PC-9 (cell line): ENCODE data around the gene C1QTNF12. TPM values are rescaled to one million over a fixed set of nuclear protein-coding genes. Genes with fewer than 3 reads are reported as not detected.

ENCODE experiments used
- BruUV-seq: library from RNA; stranded (reverse); fragments of 400-500 nt; replicated peaks from 2 replicates; lab custom pipeline; 2021; lab: Mats Ljungman, UMichigan
- CTCF ChIA-PET: fragments of 300-600 bp; sonication (Branson Sonifier 250); formaldehyde crosslinking; loops from one replicate; lab custom pipeline; 2022; ENCODE audit warnings: antibody characterized with exemption; lab: Charles Lee
- POLR2A ChIA-PET: fragments of 300-600 bp; sonication (Branson Sonifier 250); formaldehyde crosslinking; loops from one replicate; lab custom pipeline; 2022; ENCODE audit warnings: antibody characterized with exemption; ENCODE audit not compliant: unreplicated experiment; lab: Charles Lee
- DNase-seq, 2 experiments: peaks; one replicate each; pipeline versions ENCODE4 v3.0.0 to v3.0.0-alpha.2; 2015 to 2022; ENCODE audit warnings: mixed read lengths in 1 of 2
- H2AFZ ChIP-seq: fragments of 200-600 bp; sonication (generic); 2 replicates; pipeline ENCODE4 v1.8.1; 2017; ENCODE audit warnings: antibody characterized with exemption
- H3F3A ChIP-seq: fragments of 200-600 bp; sonication (generic); 2 replicates; pipeline ENCODE4 v1.8.1; 2017; ENCODE audit warnings: antibody characterized with exemption, mild to moderate bottlenecking, low read depth; ENCODE audit not compliant: insufficient read depth
- H3K27ac ChIP-seq: fragments of 200-600 bp; sonication (generic); 2 replicates; pipeline ENCODE4 v1.6.1; 2016; ENCODE audit warnings: mixed run types
- H3K27me3 ChIP-seq: fragments of 200-600 bp; sonication (generic); 2 replicates; pipeline ENCODE4 v1.6.1; 2016; ENCODE audit warnings: low read depth, mixed run types; ENCODE audit not compliant: insufficient read depth
- H3K36me3 ChIP-seq: fragments of 200-600 bp; sonication (generic); 2 replicates; pipeline ENCODE4 v1.6.1; 2016; ENCODE audit warnings: low read depth, mixed run types
- H3K4me1 ChIP-seq: fragments of 200-600 bp; sonication (generic); replicated peaks from 2 replicates; pipeline ENCODE4 v1.6.1; 2016; ENCODE audit warnings: mixed run types; ENCODE audit not compliant: insufficient read depth
- H3K4me2 ChIP-seq: fragments of 200-600 bp; sonication (generic); 2 replicates; pipeline ENCODE4 v1.6.1; 2017; ENCODE audit warnings: mixed run types
- H3K4me3 ChIP-seq: fragments of 200-600 bp; sonication (generic); 2 replicates; pipeline ENCODE4 v1.6.1; 2016; ENCODE audit warnings: mixed run types
- H3K79me2 ChIP-seq: fragments of 200-600 bp; sonication (generic); 2 replicates; pipeline ENCODE4 v1.6.1; 2017; ENCODE audit warnings: low read depth, mixed run types
- H3K9me2 ChIP-seq: fragments of 200-600 bp; sonication (generic); 2 replicates; pipeline ENCODE4 v1.8.1; 2017; ENCODE audit warnings: mild to moderate bottlenecking; ENCODE audit not compliant: insufficient read depth
- H3K9me3 ChIP-seq: fragments of 200-600 bp; sonication (generic); 2 replicates; pipeline ENCODE4 v1.8.1; 2016; ENCODE audit warnings: low read depth; ENCODE audit not compliant: insufficient read depth
- H4K20me1 ChIP-seq: fragments of 200-600 bp; sonication (generic); 2 replicates; pipeline ENCODE4 v1.8.1; 2017; ENCODE audit not compliant: insufficient read depth
- EZH2 ChIP-seq: fragments of 200-600 bp; sonication (generic); IDR thresholded peaks from 2 replicates; pipeline ENCODE4 v1.8.0; 2017; ENCODE audit warnings: antibody characterized with exemption, low read depth
- intact Hi-C: fragments of 100-400 bp; cut with micrococcal nuclease; formaldehyde crosslinking; loops from one replicate; pipeline ENCODE4 v1.10.0; 2022; ENCODE audit not compliant: unreplicated experiment
- total RNA-seq: library from RNA; stranded (reverse); gene quantifications from 2 replicates; pipeline ENCODE4 v1.2.3, GENCODE V29; 2021
- TF ChIP-seq, protein P1 (sequence below): fragments of 200-600 bp; sonication (generic); conservative IDR thresholded peaks from 2 replicates; pipeline ENCODE4 v1.6.1; 2017; ENCODE audit warnings: mixed run types, antibody characterized with exemption, mild to moderate bottlenecking, moderate library complexity

C1QTNF12 gene
- total RNA-seq, 1 experiment from 2014 or later = 5.2 TPM

DNA sequence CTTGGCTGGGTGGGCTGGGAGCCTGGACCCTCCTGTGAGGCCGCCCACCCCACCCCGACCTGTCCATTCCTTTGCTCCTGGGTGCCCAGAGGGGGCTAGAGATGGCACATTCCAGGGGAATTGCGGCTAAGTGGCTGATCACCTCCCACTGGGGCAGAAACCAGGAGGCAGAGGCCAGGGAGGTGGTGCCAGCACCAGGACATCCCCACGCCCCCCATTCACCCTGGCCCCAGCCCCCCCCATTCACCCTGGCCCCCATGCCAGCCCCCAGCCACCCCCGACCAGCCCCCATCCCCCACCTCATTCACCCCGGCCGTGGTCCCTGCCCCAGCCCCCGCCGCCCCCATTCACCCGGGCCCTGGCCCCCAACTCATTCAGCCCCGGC is 6.2 kb downstream of the C1QTNF12 start:
- Histone ChIP-seq H3K36me3 (no peaks in the 10 kb centered on the region), H4K20me1 (no peaks in the 10 kb centered on the region), H3K9me3 (no peaks in the 10 kb centered on the region), H3K4me2 (no peak overlapping the region), H3K79me2 (peaks cover 8% of the 10 kb centered on the region), H3K27me3 (no peaks in the 10 kb centered on the region), H2AFZ (no peak overlapping the region), H3K4me3 (no peak overlapping the region), H3K4me1 (peaks cover 41% of the 10 kb centered on the region), H3K9me2 (no peaks in the 10 kb centered on the region), H3F3A (peaks cover 33% of the 10 kb centered on the region; the same call in 1 of the 2 replicates), H3K27ac (no peak overlapping the region)
- intact Hi-C loops = no loop called here
- POLR2A ChIA-PET = no interaction called here
- CTCF ChIA-PET = no interaction called here
- DNase-seq = no peak
- BruUV-seq = no TSS peak
- TF ChIP-seq, protein P1, sequence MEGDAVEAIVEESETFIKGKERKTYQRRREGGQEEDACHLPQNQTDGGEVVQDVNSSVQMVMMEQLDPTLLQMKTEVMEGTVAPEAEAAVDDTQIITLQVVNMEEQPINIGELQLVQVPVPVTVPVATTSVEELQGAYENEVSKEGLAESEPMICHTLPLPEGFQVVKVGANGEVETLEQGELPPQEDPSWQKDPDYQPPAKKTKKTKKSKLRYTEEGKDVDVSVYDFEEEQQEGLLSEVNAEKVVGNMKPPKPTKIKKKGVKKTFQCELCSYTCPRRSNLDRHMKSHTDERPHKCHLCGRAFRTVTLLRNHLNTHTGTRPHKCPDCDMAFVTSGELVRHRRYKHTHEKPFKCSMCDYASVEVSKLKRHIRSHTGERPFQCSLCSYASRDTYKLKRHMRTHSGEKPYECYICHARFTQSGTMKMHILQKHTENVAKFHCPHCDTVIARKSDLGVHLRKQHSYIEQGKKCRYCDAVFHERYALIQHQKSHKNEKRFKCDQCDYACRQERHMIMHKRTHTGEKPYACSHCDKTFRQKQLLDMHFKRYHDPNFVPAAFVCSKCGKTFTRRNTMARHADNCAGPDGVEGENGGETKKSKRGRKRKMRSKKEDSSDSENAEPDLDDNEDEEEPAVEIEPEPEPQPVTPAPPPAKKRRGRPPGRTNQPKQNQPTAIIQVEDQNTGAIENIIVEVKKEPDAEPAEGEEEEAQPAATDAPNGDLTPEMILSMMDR = no peak
- no peak for TF ChIP-seq EZH2

DNA sequence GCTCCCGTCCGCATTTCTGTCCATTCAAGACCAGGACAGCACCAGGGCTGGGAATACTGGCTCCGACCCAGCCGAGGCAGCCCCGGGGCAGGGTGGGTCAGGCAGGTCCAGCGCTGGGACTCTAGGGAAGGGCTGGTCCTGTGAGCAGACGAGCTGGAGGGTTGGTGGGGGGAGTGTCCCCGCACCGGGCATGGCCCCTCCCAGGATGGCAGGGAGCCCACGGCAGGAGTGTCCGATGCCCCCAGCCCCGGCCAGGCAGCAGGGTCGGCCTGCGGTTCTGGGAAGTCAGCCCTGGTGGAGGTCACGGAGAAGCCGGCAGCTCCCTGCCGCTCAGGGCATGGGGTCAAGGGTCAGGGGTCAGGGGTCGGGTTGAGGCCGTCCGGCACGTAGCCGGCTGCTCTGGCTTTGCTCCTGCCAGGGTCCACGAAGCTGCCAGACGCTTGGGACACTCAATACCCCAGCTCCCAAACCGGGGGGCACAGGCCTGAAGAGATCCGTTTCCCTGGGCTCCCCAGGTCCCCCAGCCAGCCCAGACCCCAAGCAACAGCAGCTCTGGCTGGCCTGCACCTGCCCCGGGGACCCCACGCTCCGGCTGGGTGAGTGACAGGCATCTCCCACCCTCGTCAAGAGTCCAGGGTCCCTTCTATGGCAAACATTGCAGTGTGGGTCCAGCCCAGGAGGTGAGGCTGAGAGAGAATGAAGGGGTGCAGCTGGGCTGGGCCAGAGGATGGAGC is 6.7 kb downstream of the C1QTNF12 start:
- Histone ChIP-seq H3K4me1 (peaks cover 41% of the 10 kb centered on the region), H3F3A (peaks cover 38% of the 10 kb centered on the region; the same call in 1 of the 2 replicates), H3K4me2 (no peak overlapping the region), H3K79me2 (peaks cover 14% of the 10 kb centered on the region), H3K4me3 (no peak overlapping the region), H3K9me2 (no peaks in the 10 kb centered on the region), H3K9me3 (no peaks in the 10 kb centered on the region), H3K27ac (no peak overlapping the region), H3K27me3 (no peaks in the 10 kb centered on the region), H2AFZ (no peak overlapping the region), H4K20me1 (no peaks in the 10 kb centered on the region), H3K36me3 (no peaks in the 10 kb centered on the region)
- CTCF ChIA-PET = no interaction called here
- BruUV-seq = no TSS peak
- TF ChIP-seq, protein P1 = no peak
- TF ChIP-seq EZH2 = no peak
- POLR2A ChIA-PET = no interaction called here
- peak in 1 of 2 experiments; percentile 54 for DNase-seq
- intact Hi-C loops = loop anchor here (10.0 kb wide), 1 partner anchor 255 kb away; the partner anchor contains the start of gene PERM1

DNA sequence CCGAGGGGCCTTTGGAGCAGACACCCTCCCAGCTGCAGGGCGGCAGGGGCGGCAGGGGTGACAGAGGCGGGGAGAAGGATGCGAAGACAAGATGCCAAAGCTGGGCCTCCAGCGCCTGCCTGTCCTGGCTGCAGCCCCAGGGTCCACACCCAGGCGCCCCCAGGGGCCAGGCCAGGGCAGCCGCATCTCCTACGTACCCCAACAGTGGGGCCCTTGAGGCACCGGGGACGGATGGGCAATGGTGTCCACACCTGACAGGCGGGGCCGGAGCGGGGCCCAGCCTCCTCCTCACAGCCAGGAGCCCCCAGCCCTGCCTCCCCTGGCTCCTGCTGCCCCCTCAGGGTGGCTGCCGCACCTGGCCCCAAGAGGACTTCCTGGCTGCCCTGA is 7.3 kb downstream of the C1QTNF12 start:
- Histone ChIP-seq H3K9me3 (no peaks in the 10 kb centered on the region), H3K27me3 (no peaks in the 10 kb centered on the region), H3K4me3 (no peak overlapping the region), H3K9me2 (no peaks in the 10 kb centered on the region), H3K27ac (no peak overlapping the region), H4K20me1 (no peaks in the 10 kb centered on the region), H3K36me3 (no peaks in the 10 kb centered on the region), H3K79me2 (peaks cover 19% of the 10 kb centered on the region), H2AFZ (no peak overlapping the region), H3F3A (peaks cover 41% of the 10 kb centered on the region; the same call in 1 of the 2 replicates), H3K4me2 (peak overlapping the region; percentile 93), H3K4me1 (peaks cover 41% of the 10 kb centered on the region)
- intact Hi-C loops = loop anchor here (10.0 kb wide), 1 partner anchor 254 kb away; the partner anchor contains the start of gene PERM1
- CTCF ChIA-PET = no interaction called here
- POLR2A ChIA-PET = no interaction called here
- BruUV-seq = no TSS peak
- TF ChIP-seq, protein P1 = no peak
- TF ChIP-seq EZH2 = no peak
- no peak for DNase-seq
